ENCODE measurements around the gene NCAM1. TPM values are rescaled to one million over a fixed set of nuclear protein-coding genes. Genes with fewer than 3 reads are reported as not detected.
A peak's percentile ranks its signal among the peaks of the same experiment; 100 is the strongest.

Gene NCAM1
- total RNA-seq, 1 donor from 2014 or later: 3.5 TPM

- ATAC-seq (no peak), DNase-seq (no peak)
- Histone ChIP-seq H3K27ac (no peak overlapping the region), H3K36me3 (no peaks in the 10 kb centered on the region), H3K4me3 (no peak overlapping the region), H3K4me1 (no peaks in the 10 kb centered on the region), H3K9me3 (no peaks in the 10 kb centered on the region), H3K27me3 (ENCODE audit: low read depth) (no peaks in the 10 kb centered on the region)
- no peak for TF ChIP-seq CTCF (IDR thresholded peaks at IDR 0.05)
- intact Hi-C loops (cut with DNase I): no loop called here
Measured at GRCh38 chr11:113201054-113201818, 240.0 kb downstream of the NCAM1 start.

- TF ChIP-seq CTCF (IDR thresholded peaks at IDR 0.05): no peak
- intact Hi-C loops (cut with DNase I): no loop called here
- no peaks in the 10 kb centered on the region for H3K36me3 ChIP-seq
- H3K27me3 ChIP-seq (ENCODE audit: low read depth): no peaks in the 10 kb centered on the region
- H3K27ac ChIP-seq: no peak overlapping the region
- H3K9me3 ChIP-seq: no peaks in the 10 kb centered on the region
- H3K4me1 ChIP-seq: no peaks in the 10 kb centered on the region
- DNase-seq: no peak
- no peak overlapping the region for H3K4me3 ChIP-seq
- no peak for ATAC-seq
Measured at GRCh38 chr11:113202431-113202830, 241.2 kb downstream of the NCAM1 start.

GRCh38 chr11:113203141-113203753 is 242.0 kb downstream of the NCAM1 start:
- no peaks in the 10 kb centered on the region for H3K36me3 ChIP-seq
- no peaks in the 10 kb centered on the region for H3K9me3 ChIP-seq
- no peak overlapping the region for H3K27ac ChIP-seq
- TF ChIP-seq CTCF (IDR thresholded peaks at IDR 0.05): no peak
- ATAC-seq: no peak
- H3K27me3 ChIP-seq (ENCODE audit: low read depth): no peaks in the 10 kb centered on the region
- H3K4me3 ChIP-seq: no peak overlapping the region
- no peak for DNase-seq
- intact Hi-C loops (cut with DNase I): no loop called here
- no peaks in the 10 kb centered on the region for H3K4me1 ChIP-seq

- DNase-seq (peak; percentile 50), ATAC-seq (peak; percentile 19 to 55)
- H3K9me3 ChIP-seq: no peaks in the 10 kb centered on the region
- H3K27ac ChIP-seq: no peak overlapping the region
- no peaks in the 10 kb centered on the region for H3K27me3 ChIP-seq (ENCODE audit: low read depth)
- H3K36me3 ChIP-seq: no peaks in the 10 kb centered on the region
- intact Hi-C loops (cut with DNase I): no loop called here
- no peaks in the 10 kb centered on the region for H3K4me1 ChIP-seq
- no peak overlapping the region for H3K4me3 ChIP-seq
- TF ChIP-seq CTCF (IDR thresholded peaks at IDR 0.05): no peak
Measured at GRCh38 chr11:113204280-113204679, 243.1 kb downstream of the NCAM1 start.

- no peak overlapping the region for H3K4me3 ChIP-seq
- H3K27ac ChIP-seq: no peak overlapping the region
- H3K27me3 ChIP-seq (ENCODE audit: low read depth): no peaks in the 10 kb centered on the region
- no peaks in the 10 kb centered on the region for H3K36me3 ChIP-seq
- no peaks in the 10 kb centered on the region for H3K9me3 ChIP-seq
- DNase-seq (no peak), ATAC-seq (no peak)
- H3K4me1 ChIP-seq: no peaks in the 10 kb centered on the region
- no peak for TF ChIP-seq CTCF (IDR thresholded peaks at IDR 0.05)
- intact Hi-C loops (cut with DNase I): no loop called here
Measured at GRCh38 chr11:113213549-113213948, 252.3 kb downstream of the NCAM1 start.
